Measurements from ENCODE around the gene PRKN. TPM values are rescaled to one million over a fixed set of nuclear protein-coding genes. Genes with fewer than 3 reads are reported as not detected.
A peak's percentile ranks its signal among the peaks of the same experiment; 100 is the strongest.

The PRKN gene
- total and polyA plus RNA-seq, 2 experiments from 2014 or later, result 1.2 to 2.3 TPM

- no peak overlapping the region for H3K4me2 ChIP-seq (ENCODE audit: unreplicated experiment)
- H2AFZ ChIP-seq, result no peak overlapping the region
- H3K79me2 ChIP-seq (ENCODE audit: insufficient read depth), result no peaks in the 10 kb centered on the region
- 0 out of 2 replicates have a peak, but pooled peaks cover 4% of the 10 kb centered on the region for H3F3A ChIP-seq (ENCODE audit: insufficient read depth)
- no peaks in the 10 kb centered on the region for H3K9me3 ChIP-seq (ENCODE audit: low read depth)
- H3K9ac ChIP-seq, result no peak overlapping the region
- H3K27me3 ChIP-seq (replicated peaks; ENCODE audit: insufficient read depth), result no peaks in the 10 kb centered on the region
- no peaks in the 10 kb centered on the region for H4K20me1 ChIP-seq (ENCODE audit: insufficient read depth)
- in situ Hi-C loops (cut with MboI), result loop anchor here (10.0 kb wide), 1 partner anchor 632 kb away; no protein-coding TSS in a partner anchor
- 87 to 88% methylated on average over 11 of the region's 11 CpGs for WGBS, 2 experiments (ENCODE audit: low coverage in 1 of 2, low lambda C conversion rate in 2 of 2, missing lambda C conversion rate in 2 of 2)
- no peak for DNase-seq
- no peaks in the 10 kb centered on the region for H3K9me2 ChIP-seq (ENCODE audit: insufficient read depth)
- no peak overlapping the region for H3K4me3 ChIP-seq
- no peaks in the 10 kb centered on the region for H3K36me3 ChIP-seq (ENCODE audit: low read depth)
- no peak overlapping the region for H3K27ac ChIP-seq
- TF ChIP-seq EZH2phosphoT487 (IDR thresholded peaks at IDR 0.05; ENCODE audit: insufficient read depth, low read depth) (no peak), EZH2 (IDR thresholded peaks at IDR 0.05; ENCODE audit: insufficient read depth, poor library complexity, severe bottlenecking) (no peak)
- peaks cover 11% of the 10 kb centered on the region for H3K4me1 ChIP-seq (ENCODE audit: insufficient read depth)
Measured at GRCh38 chr6:161376367-161376766, 1351.2 kb downstream of the PRKN start.

- Histone ChIP-seq H3K9me3 (ENCODE audit: low read depth) (no peaks in the 10 kb centered on the region), H3K27ac (peak overlapping the region; percentile 37), H3K4me1 (ENCODE audit: insufficient read depth) (peaks cover 11% of the 10 kb centered on the region), H3K4me2 (ENCODE audit: unreplicated experiment) (peak overlapping the region; percentile 78), H3K9ac (peak overlapping the region; percentile 57), H2AFZ (peak overlapping the region; percentile 81), H4K20me1 (ENCODE audit: insufficient read depth) (no peaks in the 10 kb centered on the region), H3K36me3 (ENCODE audit: low read depth) (no peaks in the 10 kb centered on the region), H3K4me3 (peak overlapping the region; percentile 66), H3K9me2 (ENCODE audit: insufficient read depth) (no peaks in the 10 kb centered on the region), H3F3A (ENCODE audit: insufficient read depth) (0 out of 2 replicates have a peak, but pooled peaks cover 4% of the 10 kb centered on the region), H3K27me3 (replicated peaks; ENCODE audit: insufficient read depth) (no peaks in the 10 kb centered on the region), H3K79me2 (ENCODE audit: insufficient read depth) (no peaks in the 10 kb centered on the region)
- 14 to 17% methylated on average over 31 to 32 of the region's 32 CpGs for WGBS, 2 experiments (ENCODE audit: low coverage in 1 of 2, low lambda C conversion rate in 2 of 2, missing lambda C conversion rate in 2 of 2)
- DNase-seq, result peak; percentile 88
- TF ChIP-seq EZH2phosphoT487 (IDR thresholded peaks at IDR 0.05; ENCODE audit: insufficient read depth, low read depth) (no peak), EZH2 (IDR thresholded peaks at IDR 0.05; ENCODE audit: insufficient read depth, poor library complexity, severe bottlenecking) (no peak)
- in situ Hi-C loops (cut with MboI), result loop anchor here (5.0 to 25.0 kb wide), 3 partner anchors 448 to 863 kb away; no protein-coding TSS in a partner anchor
Measured at GRCh38 chr6:161374971-161375873, 1352.3 kb downstream of the PRKN start.

- Histone ChIP-seq H3K9me2 (ENCODE audit: insufficient read depth) (no peaks in the 10 kb centered on the region), H3K9me3 (ENCODE audit: low read depth) (no peaks in the 10 kb centered on the region), H2AFZ (peak overlapping the region; percentile 11; the same call in 1 of the 2 replicates), H3K27ac (no peak overlapping the region), H3F3A (ENCODE audit: insufficient read depth) (0 out of 2 replicates have a peak, but pooled peaks cover 4% of the 10 kb centered on the region), H3K36me3 (ENCODE audit: low read depth) (no peaks in the 10 kb centered on the region), H3K4me3 (no peak overlapping the region), H3K4me1 (ENCODE audit: insufficient read depth) (peaks cover 13% of the 10 kb centered on the region), H4K20me1 (ENCODE audit: insufficient read depth) (no peaks in the 10 kb centered on the region), H3K79me2 (ENCODE audit: insufficient read depth) (no peaks in the 10 kb centered on the region), H3K9ac (no peak overlapping the region), H3K27me3 (replicated peaks; ENCODE audit: insufficient read depth) (no peaks in the 10 kb centered on the region), H3K4me2 (ENCODE audit: unreplicated experiment) (peak overlapping the region; percentile 21)
- DNase-seq, result peak; percentile 73
- TF ChIP-seq EZH2phosphoT487 (IDR thresholded peaks at IDR 0.05; ENCODE audit: insufficient read depth, low read depth) (no peak), EZH2 (IDR thresholded peaks at IDR 0.05; ENCODE audit: insufficient read depth, poor library complexity, severe bottlenecking) (no peak)
- 34 to 35% methylated on average over 15 of the region's 15 CpGs for WGBS, 2 experiments (ENCODE audit: low coverage in 1 of 2, low lambda C conversion rate in 2 of 2, missing lambda C conversion rate in 2 of 2)
- in situ Hi-C loops (cut with MboI), result loop anchor here (5.0 to 25.0 kb wide), 3 partner anchors 447 to 862 kb away; no protein-coding TSS in a partner anchor
Measured at GRCh38 chr6:161373905-161374451, 1353.6 kb downstream of the PRKN start.

GRCh38 chr6:161372422-161372793 is 1355.2 kb downstream of the PRKN start:
- H3K9me2 ChIP-seq (ENCODE audit: insufficient read depth), result no peaks in the 10 kb centered on the region
- no peak overlapping the region for H2AFZ ChIP-seq
- DNase-seq, result no peak
- H3K36me3 ChIP-seq (ENCODE audit: low read depth), result no peaks in the 10 kb centered on the region
- H3K79me2 ChIP-seq (ENCODE audit: insufficient read depth), result no peaks in the 10 kb centered on the region
- H3K4me2 ChIP-seq (ENCODE audit: unreplicated experiment), result no peak overlapping the region
- in situ Hi-C loops (cut with MboI), result loop anchor here (5.0 to 25.0 kb wide), 3 partner anchors 445 to 860 kb away; no protein-coding TSS in a partner anchor
- 97% methylated on average over 10 of the region's 10 CpGs for WGBS, 2 experiments (ENCODE audit: low coverage in 1 of 2, low lambda C conversion rate in 2 of 2, missing lambda C conversion rate in 2 of 2)
- H3K4me3 ChIP-seq, result no peak overlapping the region
- H3F3A ChIP-seq (ENCODE audit: insufficient read depth), result 0 out of 2 replicates have a peak, but pooled peaks cover 4% of the 10 kb centered on the region
- no peaks in the 10 kb centered on the region for H3K9me3 ChIP-seq (ENCODE audit: low read depth)
- no peak overlapping the region for H3K27ac ChIP-seq
- H4K20me1 ChIP-seq (ENCODE audit: insufficient read depth), result no peaks in the 10 kb centered on the region
- H3K9ac ChIP-seq, result no peak overlapping the region
- H3K4me1 ChIP-seq (ENCODE audit: insufficient read depth), result peaks cover 15% of the 10 kb centered on the region
- no peak for TF ChIP-seq EZH2 (IDR thresholded peaks at IDR 0.05; ENCODE audit: insufficient read depth, poor library complexity, severe bottlenecking)
- no peak for TF ChIP-seq EZH2phosphoT487 (IDR thresholded peaks at IDR 0.05; ENCODE audit: insufficient read depth, low read depth)
- no peaks in the 10 kb centered on the region for H3K27me3 ChIP-seq (replicated peaks; ENCODE audit: insufficient read depth)
